Measurements from ENCODE around the gene MRNIP.
"Not testable (repeated sequence)": the region's sequence is repeated elsewhere in the genome, so short reads cannot be mapped to it uniquely, and the experiment has no call there.

Gene MRNIP

GRCh38 chr5:179871533-179871932 lies 12.9 kb upstream of the MRNIP start:
- not testable (repeated sequence) for DNase-seq (ENCODE audit: low spot score)

GRCh38 chr5:179870952-179871351 lies 12.3 kb upstream of the MRNIP start:
- DNase-seq (ENCODE audit: low spot score) = no peak

GRCh38 chr5:179870403-179870903 lies 11.8 kb upstream of the MRNIP start:
- DNase-seq (ENCODE audit: low spot score) = no peak

- no peak for DNase-seq (ENCODE audit: low spot score)
Measured at GRCh38 chr5:179869641-179870402, 11.2 kb upstream of the MRNIP start.

GRCh38 chr5:179869101-179869500 lies 10.5 kb upstream of the MRNIP start:
- DNase-seq (ENCODE audit: low spot score) = no peak

- no peak for DNase-seq (ENCODE audit: low spot score)
Measured at GRCh38 chr5:179868541-179868940, 9.9 kb upstream of the MRNIP start.

GRCh38 chr5:179867476-179867875 lies 8.9 kb upstream of the MRNIP start:
- DNase-seq (ENCODE audit: low spot score) = no peak

GRCh38 chr5:179867079-179867465 lies 8.5 kb upstream of the MRNIP start:
- DNase-seq (ENCODE audit: low spot score) = no peak

GRCh38 chr5:179866241-179867078 lies 7.8 kb upstream of the MRNIP start:
- DNase-seq (ENCODE audit: low spot score) = no peak

- no peak for DNase-seq (ENCODE audit: low spot score)
Measured at GRCh38 chr5:179865491-179866240, 7.0 kb upstream of the MRNIP start.

- DNase-seq (ENCODE audit: low spot score) = no peak
Measured at GRCh38 chr5:179864686-179865085, 6.1 kb upstream of the MRNIP start.

GRCh38 chr5:179863449-179864085 lies 5.0 kb upstream of the MRNIP start:
- no peak for DNase-seq (ENCODE audit: low spot score)

GRCh38 chr5:179862891-179863290 lies 4.3 kb upstream of the MRNIP start:
- DNase-seq (ENCODE audit: low spot score) = no peak

GRCh38 chr5:179862296-179862695 lies 3.7 kb upstream of the MRNIP start:
- no peak for DNase-seq (ENCODE audit: low spot score)

- DNase-seq (ENCODE audit: low spot score) = no peak
Measured at GRCh38 chr5:179860301-179860700, 1.7 kb upstream of the MRNIP start.

GRCh38 chr5:179858241-179858585 lies 404 bp downstream of the MRNIP start:
- DNase-seq (ENCODE audit: low spot score) = no peak

GRCh38 chr5:179854356-179854755 lies 4.3 kb downstream of the MRNIP start:
- no peak for DNase-seq (ENCODE audit: low spot score)

- DNase-seq (ENCODE audit: low spot score) = no peak
Measured at GRCh38 chr5:179852993-179853547, 5.5 kb downstream of the MRNIP start.

GRCh38 chr5:179841621-179842020 lies 17.0 kb downstream of the MRNIP start:
- no peak for DNase-seq (ENCODE audit: low spot score)

- DNase-seq (ENCODE audit: low spot score) = no peak
Measured at GRCh38 chr5:179840766-179841165, 17.9 kb downstream of the MRNIP start.

- no peak for DNase-seq (ENCODE audit: low spot score)
Measured at GRCh38 chr5:179840321-179840720, 18.3 kb downstream of the MRNIP start.
